GM12874 (cell line): Measurements from ENCODE around the gene PATJ.

Experiments used
- CTCF ChIP-seq: IDR thresholded peaks from 2 replicates; pipeline ENCODE4 v1.5.1; 2011; ENCODE audit warnings: low read depth, mild to moderate bottlenecking, control low read depth, low read length, moderate library complexity; ENCODE audit not compliant: insufficient read depth

Gene PATJ

GRCh38 chr1:61888808-61889207, 146.5 kb downstream of the PATJ start:
- TF ChIP-seq CTCF = no peak

DNA sequence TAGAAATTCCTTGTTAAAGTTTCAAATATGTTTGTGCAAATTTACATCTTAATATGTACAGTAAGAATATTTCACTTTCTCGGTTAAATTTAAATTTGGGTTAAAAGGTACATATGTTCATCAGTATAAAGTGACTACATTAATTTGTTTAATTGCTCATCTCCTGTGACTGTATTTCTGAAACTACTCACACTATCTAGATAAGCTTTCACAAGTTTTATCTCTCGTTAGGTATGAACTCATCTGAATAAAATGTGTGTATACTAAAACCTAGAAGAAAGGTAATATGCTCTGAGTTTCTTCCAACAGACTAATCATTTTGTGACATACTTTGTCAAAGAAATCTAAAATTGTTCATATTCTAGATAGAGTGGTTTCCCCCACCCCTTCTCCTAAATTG, 150.7 kb downstream of the PATJ start:
- TF ChIP-seq CTCF = no peak

DNA sequence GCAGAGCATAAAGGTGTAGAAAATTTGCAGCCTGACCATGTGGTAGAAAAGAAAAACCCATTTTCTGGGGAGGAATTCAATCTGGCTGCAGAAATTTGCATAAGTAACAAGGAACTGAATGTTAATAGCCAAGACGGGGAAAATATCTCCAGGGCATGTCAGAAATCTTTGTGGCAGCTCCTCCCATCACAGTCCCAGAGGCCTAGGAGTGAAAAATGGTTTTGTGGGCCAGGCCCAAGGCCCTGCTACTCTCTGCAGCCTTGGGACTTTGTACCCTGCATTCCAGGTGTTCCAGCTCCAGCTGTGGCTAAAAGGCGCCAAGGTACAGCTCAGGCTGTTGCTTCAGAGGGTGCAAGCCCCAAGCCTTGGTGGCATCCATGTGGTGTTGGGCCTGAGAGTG, 152.9 kb downstream of the PATJ start:
- TF ChIP-seq CTCF = no peak

DNA sequence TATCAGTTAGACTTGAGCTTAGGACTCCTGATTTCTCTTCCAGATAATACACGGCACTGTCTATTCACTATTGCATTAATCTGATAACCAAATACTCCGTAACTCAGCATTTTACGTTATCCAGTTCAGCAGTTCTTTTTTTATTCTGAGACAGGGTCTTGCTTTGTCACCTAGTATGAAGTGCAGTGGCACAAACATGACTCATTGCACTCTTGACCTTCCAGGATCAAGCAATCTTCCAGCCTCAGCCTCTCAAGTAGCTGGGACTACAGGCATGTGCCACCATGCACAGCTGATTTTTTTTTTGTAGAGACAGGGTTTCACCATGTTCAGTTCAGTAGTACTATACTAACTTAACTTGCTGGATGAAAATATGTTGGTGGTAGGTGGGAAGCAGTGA, 156.4 kb downstream of the PATJ start:
- no peak for TF ChIP-seq CTCF

- no peak for TF ChIP-seq CTCF
These were observed 162.1 kb downstream of the PATJ start for GRCh38 chr1:61904354-61904753.

- TF ChIP-seq CTCF = no peak
These were observed 164.8 kb downstream of the PATJ start for GRCh38 chr1:61907102-61907501.

DNA sequence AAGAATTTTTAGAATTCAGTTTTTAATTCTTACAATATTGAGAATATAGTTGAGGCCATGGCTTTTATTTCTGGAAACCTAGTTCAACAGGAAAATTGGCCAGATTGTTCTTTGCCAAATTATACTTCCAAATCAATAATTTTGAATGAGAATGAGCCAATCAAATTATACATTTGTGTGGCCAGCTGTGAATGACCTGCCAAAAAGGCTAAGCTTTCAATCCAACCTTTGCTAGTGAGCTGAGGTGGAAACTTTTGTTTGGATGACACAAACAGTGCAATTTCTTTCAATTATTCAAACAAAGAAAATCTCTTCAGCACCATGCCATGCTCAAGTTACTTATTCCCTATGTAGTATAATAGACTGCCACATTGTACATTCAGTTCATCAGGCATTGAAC, 167.8 kb downstream of the PATJ start:
- no peak for TF ChIP-seq CTCF
